ENCODE results near the gene ASXL3.

ASXL3 gene

DNA sequence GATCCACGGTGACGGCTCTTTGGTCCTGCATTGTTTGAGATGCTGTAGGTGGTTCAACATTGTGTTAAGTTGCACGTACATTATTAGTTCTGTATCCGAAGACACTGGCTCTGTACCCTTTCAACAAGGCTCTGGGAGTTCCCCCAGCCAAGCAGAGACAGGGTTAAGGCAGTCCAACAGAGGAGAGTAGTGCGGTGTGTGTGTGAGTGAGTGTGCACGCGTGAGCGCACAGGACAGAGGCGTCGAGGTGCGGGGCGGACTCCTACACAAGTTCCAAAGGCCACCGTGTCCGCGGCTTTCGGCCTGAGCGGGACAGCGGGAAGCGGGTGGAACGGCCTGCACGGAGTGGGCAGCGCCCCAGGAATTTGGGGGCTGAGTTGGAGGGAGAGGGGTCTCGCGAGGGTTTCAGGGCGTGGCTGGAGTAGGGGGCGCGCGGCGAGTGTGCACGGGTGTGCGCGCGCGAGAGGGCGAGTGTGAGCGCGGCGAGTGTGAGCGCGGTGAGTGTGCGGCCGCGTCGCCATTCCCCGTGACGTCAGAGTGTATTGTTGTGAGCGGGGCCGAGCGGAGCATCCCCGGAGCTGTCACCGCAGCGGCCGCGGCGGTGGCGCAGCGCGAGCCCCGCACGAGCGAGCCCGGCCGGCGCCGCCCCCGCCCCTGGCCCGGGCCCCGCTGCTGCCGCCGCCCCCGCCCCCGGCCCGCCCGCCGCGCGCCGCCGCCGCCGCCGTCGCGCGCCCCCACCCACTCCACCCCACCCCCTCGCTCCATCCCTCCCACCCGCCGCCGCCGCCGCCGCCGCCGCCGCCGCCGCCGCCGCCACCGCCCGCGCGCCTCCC is at the start of gene ASXL3:
Gene ASXL3, plus strand, starts transcription at position 535 of the 833 bp plus-strand sequence. CDS start 413 bp downstream, outside the sequence.
- no peak for DNase-seq

DNA sequence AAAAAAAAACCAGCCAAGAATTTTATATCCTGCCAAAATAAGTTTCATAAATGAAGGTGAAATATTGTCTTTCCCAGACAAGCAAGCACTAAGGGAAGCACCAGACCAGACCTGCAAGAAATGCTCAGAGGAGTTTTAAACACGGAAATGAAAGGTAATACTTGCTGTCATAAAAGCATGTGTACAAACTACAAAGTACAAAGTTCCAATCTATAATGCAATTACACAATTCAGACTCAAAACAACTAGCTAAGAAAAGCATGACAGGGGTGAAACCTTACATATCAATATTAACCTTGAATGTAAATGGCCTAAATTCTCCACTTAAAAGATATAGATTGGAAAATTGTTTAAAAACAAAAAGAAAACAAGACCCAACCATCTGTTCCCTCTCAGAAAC is 45.0 kb upstream of the ASXL3 start:
- no peak for DNase-seq

DNA sequence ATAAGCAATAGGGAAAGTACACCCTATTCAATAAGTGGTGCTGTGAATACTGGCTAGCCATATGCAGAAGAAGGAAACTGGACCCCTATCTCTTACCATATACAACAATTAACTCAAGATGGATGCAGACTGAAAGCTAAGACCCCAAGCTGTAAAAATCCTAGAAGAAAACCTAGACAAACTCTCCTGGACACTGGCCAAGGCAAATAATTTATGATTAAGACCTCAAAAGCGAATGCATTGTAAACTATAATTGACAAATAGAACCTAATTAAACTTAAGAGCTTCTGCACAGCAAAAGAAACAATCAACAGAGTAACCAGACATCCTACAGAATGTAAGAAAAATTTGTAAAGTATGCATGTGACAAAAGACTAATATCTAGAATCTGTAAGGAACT is 41.1 kb upstream of the ASXL3 start:
- no peak for DNase-seq

DNA sequence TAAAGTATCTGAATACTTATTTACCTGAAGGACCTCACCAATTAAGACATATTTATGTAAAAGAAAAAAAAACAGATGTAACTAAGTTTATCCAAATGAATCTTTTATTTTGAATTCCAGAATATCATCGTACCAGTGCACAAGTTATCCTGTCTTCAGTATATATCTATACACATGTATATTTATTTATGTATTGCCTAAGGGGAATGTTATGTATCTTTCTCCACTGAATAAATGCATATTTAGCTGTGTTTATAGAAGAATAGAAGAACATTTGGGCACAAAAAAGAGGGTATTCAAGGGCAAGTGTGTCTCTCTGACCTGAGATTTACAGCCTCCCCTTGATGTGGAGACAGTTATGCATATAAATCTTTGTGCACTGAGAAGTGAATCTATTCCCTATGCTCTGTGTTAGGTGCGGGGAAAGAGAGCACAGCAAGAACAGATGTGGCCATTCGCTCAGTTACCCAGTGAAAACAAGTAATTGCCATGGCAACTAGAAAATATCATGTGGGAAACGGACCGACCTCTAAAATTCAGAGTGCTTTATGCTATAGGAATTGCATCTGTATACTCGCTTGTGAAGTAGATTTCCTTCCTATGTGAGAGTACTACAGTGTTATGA is 39.5 kb upstream of the ASXL3 start:
- no peak for DNase-seq

DNA sequence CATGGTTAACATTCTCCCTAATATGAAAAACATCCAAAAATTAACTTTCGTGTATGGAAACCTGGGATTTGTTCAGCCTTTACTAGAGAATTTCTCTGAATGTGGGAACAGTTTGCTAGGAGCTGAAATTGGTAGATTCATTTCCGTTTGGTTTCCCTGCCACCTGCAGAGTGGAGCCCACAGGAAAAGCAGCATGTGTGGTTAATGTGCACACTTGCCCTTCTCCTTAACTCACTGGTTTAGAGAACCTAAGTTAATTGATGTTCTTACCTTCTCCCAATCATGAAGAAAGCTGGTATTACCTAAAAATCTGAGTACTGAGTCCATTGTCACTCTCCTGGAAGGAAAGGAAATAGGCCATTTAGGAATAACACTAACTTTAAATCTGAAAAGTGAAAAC is 37.6 kb upstream of the ASXL3 start:
- DNase-seq: no peak

DNA sequence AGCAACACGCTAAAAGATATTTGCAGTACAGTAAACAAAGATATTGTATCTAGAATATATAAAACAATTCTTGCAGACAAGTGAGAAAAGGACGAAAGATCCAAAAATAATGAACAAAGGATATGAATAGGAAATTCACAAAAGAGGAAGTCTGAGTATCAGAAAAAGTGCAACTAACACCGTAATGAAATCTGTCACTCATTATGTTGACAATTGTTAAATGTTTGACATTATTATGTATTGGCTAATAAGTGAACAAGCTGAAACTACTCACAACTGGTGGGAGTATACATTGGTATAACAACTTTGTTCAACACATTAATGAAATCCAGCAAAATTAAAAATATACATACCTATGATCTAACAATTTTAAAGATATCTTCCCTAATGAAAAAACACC is 36.7 kb upstream of the ASXL3 start:
- DNase-seq: no peak

DNA sequence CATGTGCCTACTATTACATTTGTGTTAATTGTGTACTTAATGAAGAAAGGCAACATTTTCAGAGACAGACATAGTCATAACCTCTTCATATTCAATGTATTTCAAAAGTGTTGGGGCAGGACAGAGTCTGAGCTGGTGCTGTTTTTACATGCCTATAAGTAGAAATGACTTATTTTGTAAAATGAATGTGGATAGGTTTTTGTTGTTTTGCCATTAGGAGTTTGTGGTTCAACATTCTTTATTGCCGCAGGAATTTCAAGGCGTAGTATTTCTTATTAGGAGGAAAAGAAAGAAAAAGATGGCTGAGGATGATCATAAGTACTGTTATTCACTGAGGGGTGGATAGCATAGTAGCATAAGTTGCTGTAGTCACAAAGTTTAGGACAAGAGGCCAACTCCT is 21.2 kb upstream of the ASXL3 start:
- DNase-seq: no peak

DNA sequence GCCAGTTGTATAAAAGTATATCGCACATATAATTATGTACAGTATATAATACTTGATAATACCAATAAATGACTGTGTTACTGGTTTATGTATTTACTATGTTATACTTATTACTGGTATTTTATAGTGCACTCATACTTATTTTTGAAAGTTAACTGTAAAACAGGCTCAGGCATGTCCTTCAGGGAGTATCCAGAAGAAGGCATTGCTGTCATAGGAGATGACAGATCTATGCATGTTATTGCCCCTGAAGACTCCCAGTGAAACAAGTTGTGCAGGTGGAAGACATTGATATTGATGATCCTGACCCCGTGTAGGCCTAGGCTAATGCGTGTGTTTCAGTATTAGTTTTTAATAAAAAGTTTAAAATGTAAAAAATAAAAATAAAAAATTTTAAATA is 20.3 kb upstream of the ASXL3 start:
- DNase-seq: no peak

DNA sequence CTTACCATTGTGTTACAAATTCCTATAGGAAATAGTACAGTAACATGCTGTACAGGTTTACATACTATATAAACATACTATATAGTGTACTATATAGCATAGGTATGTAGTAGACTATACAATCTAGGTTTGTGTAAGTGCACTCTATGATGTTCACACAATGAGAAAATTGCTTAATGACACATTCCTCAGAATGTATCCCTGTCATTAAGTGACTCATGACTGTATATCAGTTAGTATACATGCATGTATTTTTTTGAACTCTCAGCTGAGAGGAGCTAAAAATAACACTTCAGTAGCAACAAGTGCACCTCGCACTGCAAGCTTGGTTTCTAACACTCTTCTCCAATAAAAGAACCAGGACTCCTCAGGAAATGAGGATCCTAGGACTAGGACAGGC is 19.5 kb upstream of the ASXL3 start:
- no peak for DNase-seq

DNA sequence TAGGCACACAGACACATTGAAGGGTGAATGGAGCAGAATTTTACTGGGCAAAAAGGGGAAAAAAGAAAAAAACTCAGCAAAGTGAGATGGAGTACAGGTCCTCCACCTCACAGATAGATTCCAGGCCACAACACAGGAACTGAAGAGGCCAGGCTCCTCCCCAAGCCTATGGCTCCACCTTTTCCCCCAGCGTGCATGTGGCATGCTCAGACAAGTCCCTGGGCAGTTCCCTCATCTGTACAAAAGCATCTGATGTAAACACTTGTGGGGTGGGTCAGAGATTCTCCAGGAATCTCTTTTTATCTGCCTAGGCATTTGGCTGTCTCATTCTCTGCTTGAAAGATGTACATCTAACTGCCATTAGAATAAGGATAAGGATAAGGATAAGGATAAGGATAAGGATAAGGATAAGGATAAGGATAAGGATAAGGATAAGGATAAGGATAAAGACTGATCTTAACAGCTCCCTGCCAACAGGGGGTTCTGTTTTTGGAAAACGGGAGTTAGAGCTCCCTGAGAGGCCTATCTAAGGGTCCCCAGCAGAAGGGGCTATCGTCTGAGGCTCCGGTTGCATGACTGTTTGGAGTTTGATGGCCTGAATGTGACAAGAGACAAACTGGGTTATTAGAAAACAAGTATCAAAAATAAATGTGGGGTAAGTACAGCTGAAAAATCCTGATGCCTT is 17.2 kb upstream of the ASXL3 start:
- no peak for DNase-seq

DNA sequence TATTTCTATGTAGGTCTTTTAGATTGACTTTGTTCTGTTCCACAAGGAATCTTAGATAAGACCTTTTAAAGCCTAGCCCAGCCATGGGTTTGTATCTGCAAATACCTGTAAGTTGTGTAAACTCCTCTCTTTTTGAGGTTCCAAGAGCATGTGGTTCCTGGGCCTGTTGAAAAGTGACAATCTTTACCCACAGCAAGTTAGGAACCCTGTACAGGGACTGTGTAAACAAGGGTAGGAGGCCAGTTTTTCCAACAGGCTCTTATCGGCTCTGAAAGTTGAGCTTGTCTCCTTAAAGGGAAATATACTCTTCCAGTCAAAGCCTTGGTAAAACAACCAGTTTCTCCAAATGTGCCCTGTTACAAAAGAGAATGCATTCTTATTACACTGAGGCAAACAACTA is 15.3 kb upstream of the ASXL3 start:
- no peak for DNase-seq

DNA sequence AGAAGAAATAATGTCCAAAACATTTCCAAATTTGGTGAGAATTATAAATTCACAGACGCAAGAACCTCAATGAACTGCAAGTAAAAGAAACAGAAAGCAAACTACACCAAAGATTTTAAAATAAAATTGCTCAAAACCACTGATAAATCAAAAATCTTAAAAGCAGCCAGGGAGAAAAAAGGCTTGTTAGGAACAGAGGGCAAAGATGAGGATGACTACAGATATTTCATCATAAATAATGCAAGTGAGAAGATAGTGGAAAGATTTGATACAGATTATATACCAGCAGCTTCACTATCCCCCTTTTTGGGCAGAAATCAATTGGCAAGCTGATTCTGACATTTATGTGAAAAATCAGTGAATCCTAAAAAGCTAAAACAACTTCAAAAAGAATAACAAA is 10.3 kb upstream of the ASXL3 start:
- no peak for DNase-seq

DNA sequence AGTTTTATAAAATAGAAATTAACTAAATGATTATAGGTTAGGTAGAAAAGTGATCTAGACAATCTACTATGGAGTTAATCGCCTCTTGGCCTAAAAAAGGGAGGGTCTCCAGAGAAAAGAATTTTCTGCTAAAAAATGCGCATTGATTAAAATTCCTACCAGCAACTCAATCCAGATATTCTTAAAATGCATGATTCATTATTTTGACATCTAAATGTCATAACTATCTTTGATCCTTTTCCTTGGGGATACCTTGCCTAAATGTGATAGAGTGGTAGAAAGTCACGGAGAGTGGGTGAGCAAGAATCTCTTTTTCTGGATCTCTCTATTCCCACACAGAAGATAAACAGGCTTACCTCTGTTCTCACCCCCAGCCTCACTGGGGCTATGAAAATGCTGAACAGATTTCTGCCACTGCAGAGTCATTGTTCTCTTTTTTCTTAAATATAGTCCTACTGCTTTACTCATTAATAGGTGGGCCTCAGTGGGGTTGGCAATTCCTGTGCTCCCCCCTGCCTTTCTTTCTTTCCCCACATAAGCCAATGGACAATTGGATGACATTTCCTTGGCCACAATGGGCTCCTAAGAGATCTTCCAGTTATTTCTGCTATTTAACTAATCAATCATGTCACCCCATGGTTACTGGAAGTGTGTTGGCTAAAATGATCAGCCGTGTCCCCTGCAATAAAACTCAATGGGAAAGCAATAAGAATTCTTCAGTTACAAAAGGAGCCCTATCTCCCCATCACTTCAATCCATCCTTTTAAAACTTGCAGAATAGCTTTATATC is 5.8 kb upstream of the ASXL3 start:
- DNase-seq: no peak

DNA sequence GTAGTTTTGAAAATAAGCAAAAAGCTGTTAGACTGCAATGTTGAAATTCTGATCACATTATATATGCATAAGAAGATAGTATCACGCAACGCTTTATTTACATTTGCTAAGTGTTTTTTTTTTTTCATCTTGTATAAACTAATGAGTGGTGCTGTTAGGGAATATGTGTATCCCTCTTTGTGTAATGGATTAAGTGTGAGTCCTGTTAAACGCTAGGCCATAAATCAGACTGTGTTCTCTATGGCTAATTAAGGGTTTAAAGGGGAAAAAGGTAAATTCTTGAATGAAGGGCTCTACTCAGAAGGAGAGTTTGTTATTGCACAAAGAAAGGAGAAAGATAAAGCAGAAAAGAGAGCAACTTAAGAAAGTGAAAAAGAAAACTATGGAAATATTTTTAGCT is 4.8 kb upstream of the ASXL3 start:
- DNase-seq: no peak

DNA sequence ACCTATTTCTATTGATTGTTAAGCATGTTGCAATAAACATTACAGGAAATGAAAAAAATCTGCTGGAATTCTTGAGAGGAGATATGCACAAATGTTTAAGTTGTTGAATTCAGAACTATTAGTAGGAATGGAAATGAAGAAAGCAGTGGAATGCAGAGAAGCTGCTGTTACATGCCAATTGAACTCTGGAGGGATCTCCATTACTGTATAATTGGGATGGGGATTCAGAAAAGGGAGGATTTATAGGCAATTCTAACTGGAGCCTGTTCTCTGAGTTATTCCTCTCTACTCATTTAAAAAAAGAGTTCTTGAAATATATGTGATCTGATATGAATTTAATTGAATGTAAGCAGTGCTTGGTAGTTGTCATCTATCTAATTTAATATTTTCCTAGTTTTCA is 2.6 kb upstream of the ASXL3 start:
- no peak for DNase-seq

DNA sequence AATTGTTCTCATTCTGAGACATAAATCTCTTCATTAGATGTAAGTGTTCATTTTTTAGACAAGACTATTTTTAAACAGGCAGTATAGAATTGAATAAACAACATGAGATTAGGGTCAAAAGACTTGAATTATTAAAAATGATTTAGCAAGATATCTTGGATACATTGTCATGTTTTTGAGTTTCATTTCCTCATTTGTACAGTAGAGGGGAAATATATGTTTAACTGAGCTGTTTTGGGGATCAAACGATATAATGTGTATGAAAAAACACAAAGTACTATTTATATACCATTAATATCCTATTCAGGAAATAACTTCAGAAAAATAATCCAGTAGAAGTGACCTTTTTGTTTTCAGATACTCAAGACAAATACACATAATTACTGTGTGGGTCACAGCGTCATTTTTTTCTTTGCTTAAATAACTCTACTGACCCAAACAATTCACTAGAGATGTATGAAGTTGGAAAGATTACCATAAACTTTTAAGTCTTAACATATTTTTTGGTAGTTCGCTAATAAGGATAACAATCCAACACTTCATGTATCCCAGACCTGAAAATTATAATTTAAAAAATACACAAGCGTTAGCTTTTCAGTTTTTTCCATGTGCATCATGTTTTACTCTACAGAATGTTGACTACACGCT is 896 bp upstream of the ASXL3 start:
- no peak for DNase-seq

DNA sequence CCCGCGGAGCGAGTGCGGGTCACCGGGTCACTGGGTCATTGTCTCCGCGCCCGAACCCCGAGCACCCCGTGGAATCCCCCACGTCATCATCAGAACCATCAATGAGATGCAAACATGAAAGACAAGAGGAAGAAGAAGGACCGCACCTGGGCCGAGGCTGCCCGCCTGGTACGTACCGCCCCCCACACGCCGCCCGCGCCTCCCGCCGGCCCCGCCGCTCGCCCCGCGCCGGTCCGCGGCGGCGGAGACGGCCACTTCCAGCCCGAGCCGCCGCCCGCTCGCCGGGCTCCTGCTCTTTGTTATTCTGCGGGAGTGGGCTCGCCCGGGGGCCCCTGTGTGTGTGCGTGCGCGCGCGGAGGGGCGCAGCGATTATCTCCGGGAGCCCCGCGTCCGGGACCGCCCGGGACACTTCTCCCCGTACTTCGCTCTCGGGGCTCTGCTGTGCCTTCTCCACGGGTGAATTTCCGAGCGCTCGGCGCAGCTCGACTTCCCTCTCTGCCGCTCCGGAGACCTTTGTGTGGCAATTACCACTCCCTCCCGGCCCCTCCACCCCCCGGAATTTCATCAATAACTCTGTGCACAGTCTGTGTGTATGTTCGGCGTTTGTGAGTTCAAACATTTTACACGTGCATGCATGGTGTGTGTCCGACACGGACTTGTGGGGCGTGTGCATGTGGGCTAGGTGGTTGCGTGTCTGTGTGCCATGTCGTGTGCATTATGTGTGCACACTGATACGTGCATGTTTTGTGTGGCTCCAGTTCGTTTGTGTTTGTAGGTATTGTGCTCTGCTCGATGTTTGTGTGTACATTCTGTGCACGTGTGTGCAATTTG is 714 bp downstream of the ASXL3 start:
- DNase-seq: no peak

DNA sequence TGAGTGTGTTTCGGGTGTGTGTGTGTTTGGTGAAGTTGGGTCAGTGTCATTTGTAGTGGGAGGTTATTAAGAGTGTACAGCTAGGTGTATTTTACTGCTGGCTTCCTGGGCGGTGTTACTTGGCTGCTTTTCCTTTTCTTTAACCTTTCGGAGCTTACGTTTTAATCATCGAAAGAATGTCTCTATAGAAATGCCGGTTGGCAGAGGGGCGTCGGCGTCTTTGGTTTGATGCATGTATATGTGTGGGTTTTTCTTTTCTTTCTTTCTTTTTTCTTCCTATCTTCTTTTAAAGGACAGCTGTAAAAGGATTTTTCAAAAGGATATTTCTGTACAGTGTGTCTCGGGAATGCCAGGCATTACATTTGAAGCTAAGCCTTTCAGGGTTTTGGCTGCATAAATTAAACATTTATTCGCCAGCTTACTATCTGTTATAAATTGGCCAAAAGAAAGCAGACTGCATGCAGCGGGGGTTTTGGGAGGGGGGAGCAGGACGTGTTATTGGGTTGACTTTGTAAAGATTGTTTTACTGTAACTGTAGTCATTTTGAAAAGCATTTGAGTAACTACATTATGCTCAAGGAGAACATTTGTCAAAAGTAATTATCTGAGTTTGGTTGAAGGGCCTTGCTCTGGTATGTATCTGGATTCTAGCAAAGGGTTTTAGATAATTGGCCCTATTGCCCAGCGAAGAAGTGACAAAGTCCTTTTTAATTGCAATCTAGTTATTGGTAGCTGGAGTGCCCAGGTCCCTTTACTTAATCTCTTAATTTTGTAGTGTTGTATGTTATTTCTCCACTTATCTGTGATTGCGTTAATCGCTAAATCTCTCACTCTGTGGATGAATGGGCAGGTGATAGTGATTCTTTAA is 1.6 kb downstream of the ASXL3 start:
- DNase-seq: no peak

DNA sequence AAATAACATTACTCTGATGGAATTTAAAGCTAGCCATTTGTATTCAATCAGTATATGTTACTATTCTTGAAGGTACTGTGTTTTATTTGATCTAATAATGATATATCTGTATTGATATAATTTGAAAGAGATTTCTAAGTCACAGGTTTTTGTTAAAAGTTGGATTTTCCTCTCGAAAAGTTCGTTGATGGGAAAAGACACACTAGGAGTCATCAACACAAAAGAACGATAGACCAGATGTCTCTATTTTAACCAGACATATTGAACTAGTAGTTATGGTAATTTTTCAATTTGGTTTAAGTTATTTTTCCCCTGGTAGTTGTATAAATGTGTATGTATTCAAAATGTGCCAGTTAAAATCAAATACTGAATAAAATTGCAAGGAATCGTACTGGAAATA is 2.5 kb downstream of the ASXL3 start:
- no peak for DNase-seq

DNA sequence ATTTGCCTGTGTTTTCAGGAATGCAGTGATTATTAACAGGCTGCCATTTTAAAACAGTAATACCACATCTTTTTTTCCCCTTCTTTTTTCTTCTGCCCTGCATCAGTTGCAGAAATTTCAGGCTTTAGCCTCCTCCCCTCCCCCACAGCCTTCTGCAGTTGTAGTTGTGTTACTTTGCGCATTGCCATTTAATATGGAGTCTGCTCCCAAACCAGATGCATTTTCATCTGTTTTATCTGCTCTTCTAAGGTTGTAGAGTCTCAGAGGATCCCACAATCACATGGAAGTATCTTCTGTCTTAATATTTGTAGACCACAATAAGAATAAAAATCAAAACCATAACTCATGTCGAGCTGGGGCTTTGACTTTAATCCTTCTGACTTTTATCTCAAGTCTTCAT is 3.8 kb downstream of the ASXL3 start:
- no peak for DNase-seq

DNA sequence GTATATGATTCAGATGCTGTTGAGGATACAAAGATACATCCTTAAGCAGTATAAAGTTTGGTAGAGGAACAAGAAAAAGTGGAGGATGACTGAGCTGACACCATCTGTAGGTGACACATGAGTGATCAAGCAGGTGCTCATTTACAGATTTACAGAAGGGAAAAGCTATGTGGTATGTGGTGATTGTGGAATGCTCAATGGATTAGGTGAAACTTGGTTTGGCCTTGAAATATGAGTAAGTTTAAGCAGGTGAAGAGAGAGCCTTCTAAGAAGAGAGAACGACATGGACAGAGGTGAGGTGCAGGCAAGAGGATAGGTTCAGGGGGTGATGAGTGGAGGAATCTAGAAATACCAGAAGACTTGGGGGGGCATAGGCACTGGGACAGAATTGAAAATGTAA is 5.9 kb downstream of the ASXL3 start:
- DNase-seq: no peak

Measured in activated CD8-positive, alpha-beta memory T cell treated with anti-CD3 and anti-CD28 coated beads, Interleukin-2, amount 50 U/mL, for 48 hours (primary cell).